ENCODE results near the gene FNIP1.

Gene FNIP1

GRCh38 chr5:131766689-131767088 lies 30.1 kb downstream of the FNIP1 start:
- DNase-seq (ENCODE audit: low read depth, low spot score), result no peak
- Histone ChIP-seq H3K27ac (no peak overlapping the region), H3K4me3 (no peak overlapping the region), H3K9ac (ENCODE audit: insufficient read length) (no peak overlapping the region), H3K9me3 (ENCODE audit: low read depth, low read length) (peaks cover 4% of the 10 kb centered on the region; the same call in 1 of the 2 replicates), H3K36me3 (ENCODE audit: insufficient read depth, low read length) (peaks cover 9% of the 10 kb centered on the region; the same call in 1 of the 2 replicates)
- no peak for TF ChIP-seq POLR2AphosphoS5 (IDR thresholded peaks at IDR 0.05; ENCODE audit: borderline replicate concordance, low read depth, low read length)
- TF ChIP-seq EZH2 (IDR thresholded peaks at IDR 0.05), result no peak
- TF ChIP-seq FOXP2 (optimal IDR thresholded peaks at IDR 0.05; ENCODE audit: control extremely low read depth, extremely low read length, insufficient read depth), result no peak

- no peak for DNase-seq (ENCODE audit: low read depth, low spot score)
- no peak overlapping the region for H3K4me3 ChIP-seq
- no peak for TF ChIP-seq POLR2AphosphoS5 (IDR thresholded peaks at IDR 0.05; ENCODE audit: borderline replicate concordance, low read depth, low read length)
- TF ChIP-seq EZH2 (IDR thresholded peaks at IDR 0.05), result no peak
- TF ChIP-seq FOXP2 (optimal IDR thresholded peaks at IDR 0.05; ENCODE audit: control extremely low read depth, extremely low read length, insufficient read depth), result no peak
- peaks cover 6% of the 10 kb centered on the region; the same call in 1 of the 2 replicates for H3K9me3 ChIP-seq (ENCODE audit: low read depth, low read length)
- peaks cover 9% of the 10 kb centered on the region; the same call in 1 of the 2 replicates for H3K36me3 ChIP-seq (ENCODE audit: insufficient read depth, low read length)
- no peak overlapping the region for H3K9ac ChIP-seq (ENCODE audit: insufficient read length)
- H3K27ac ChIP-seq, result no peak overlapping the region
Observed at GRCh38 chr5:131765261-131765660, 31.6 kb downstream of the FNIP1 start.

GRCh38 chr5:131763968-131764367 lies 32.8 kb downstream of the FNIP1 start:
- no peak for DNase-seq (ENCODE audit: low read depth, low spot score)
- Histone ChIP-seq H3K4me3 (no peak overlapping the region), H3K9me3 (ENCODE audit: low read depth, low read length) (peaks cover 6% of the 10 kb centered on the region; the same call in 1 of the 2 replicates), H3K9ac (ENCODE audit: insufficient read length) (no peak overlapping the region), H3K36me3 (ENCODE audit: insufficient read depth, low read length) (peaks cover 9% of the 10 kb centered on the region; the same call in 1 of the 2 replicates), H3K27ac (no peak overlapping the region)
- no peak for TF ChIP-seq FOXP2 (optimal IDR thresholded peaks at IDR 0.05; ENCODE audit: control extremely low read depth, extremely low read length, insufficient read depth)
- no peak for TF ChIP-seq EZH2 (IDR thresholded peaks at IDR 0.05)
- no peak for TF ChIP-seq POLR2AphosphoS5 (IDR thresholded peaks at IDR 0.05; ENCODE audit: borderline replicate concordance, low read depth, low read length)

GRCh38 chr5:131760793-131761192 lies 36.0 kb downstream of the FNIP1 start:
- H3K4me3 ChIP-seq, result no peak overlapping the region
- TF ChIP-seq POLR2AphosphoS5 (IDR thresholded peaks at IDR 0.05; ENCODE audit: borderline replicate concordance, low read depth, low read length), result no peak
- TF ChIP-seq FOXP2 (optimal IDR thresholded peaks at IDR 0.05; ENCODE audit: control extremely low read depth, extremely low read length, insufficient read depth), result no peak
- no peak for TF ChIP-seq EZH2 (IDR thresholded peaks at IDR 0.05)
- no peak for DNase-seq (ENCODE audit: low read depth, low spot score)

GRCh38 chr5:131759704-131760103 lies 37.1 kb downstream of the FNIP1 start:
- Histone ChIP-seq H3K27ac (no peak overlapping the region), H3K36me3 (ENCODE audit: insufficient read depth, low read length) (peaks cover 4% of the 10 kb centered on the region; the same call in 1 of the 2 replicates), H3K4me3 (no peak overlapping the region), H3K9ac (ENCODE audit: insufficient read length) (no peak overlapping the region), H3K9me3 (ENCODE audit: low read depth, low read length) (peaks cover 6% of the 10 kb centered on the region; the same call in 1 of the 2 replicates)
- TF ChIP-seq FOXP2 (optimal IDR thresholded peaks at IDR 0.05; ENCODE audit: control extremely low read depth, extremely low read length, insufficient read depth), result no peak
- TF ChIP-seq POLR2AphosphoS5 (IDR thresholded peaks at IDR 0.05; ENCODE audit: borderline replicate concordance, low read depth, low read length), result no peak
- TF ChIP-seq EZH2 (IDR thresholded peaks at IDR 0.05), result no peak
- no peak for DNase-seq (ENCODE audit: low read depth, low spot score)

More at GRCh38 chr5:131760793-131761192, 36.0 kb downstream of the FNIP1 start:
- Histone ChIP-seq H3K36me3 (ENCODE audit: insufficient read depth, low read length) (peaks cover 9% of the 10 kb centered on the region; the same call in 1 of the 2 replicates), H3K9me3 (ENCODE audit: low read depth, low read length) (peaks cover 6% of the 10 kb centered on the region; the same call in 1 of the 2 replicates), H3K27ac (no peak overlapping the region), H3K9ac (ENCODE audit: insufficient read length) (no peak overlapping the region)

DNA sequence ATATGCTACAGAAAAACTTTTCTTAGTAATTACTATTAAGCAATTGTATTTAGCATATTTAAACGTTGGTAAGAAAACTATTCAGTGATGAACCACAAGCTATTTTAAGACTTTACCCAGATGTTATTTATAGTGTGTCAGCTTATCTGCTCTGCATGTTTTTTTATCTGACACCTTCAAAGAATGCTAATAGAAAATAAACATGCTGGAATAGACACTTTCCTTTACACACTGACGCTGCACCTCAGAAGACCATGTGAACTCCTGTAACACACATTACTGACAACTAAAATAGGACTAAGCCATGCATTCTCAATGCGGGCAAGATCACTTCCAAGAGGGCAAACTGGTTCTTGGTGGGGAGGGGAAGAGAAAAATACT lies 38.3 kb downstream of the FNIP1 start:
- no peak for DNase-seq (ENCODE audit: low read depth, low spot score)
- H3K4me3 ChIP-seq, result no peak overlapping the region
- TF ChIP-seq POLR2AphosphoS5 (IDR thresholded peaks at IDR 0.05; ENCODE audit: borderline replicate concordance, low read depth, low read length), result no peak
- TF ChIP-seq FOXP2 (optimal IDR thresholded peaks at IDR 0.05; ENCODE audit: control extremely low read depth, extremely low read length, insufficient read depth), result no peak
- TF ChIP-seq EZH2 (IDR thresholded peaks at IDR 0.05), result no peak
- no peak overlapping the region for H3K9ac ChIP-seq (ENCODE audit: insufficient read length)
- H3K36me3 ChIP-seq (ENCODE audit: insufficient read depth, low read length), result no peaks in the 10 kb centered on the region
- peaks cover 6% of the 10 kb centered on the region; the same call in 1 of the 2 replicates for H3K9me3 ChIP-seq (ENCODE audit: low read depth, low read length)
- H3K27ac ChIP-seq, result no peak overlapping the region

GRCh38 chr5:131757830-131758519 lies 38.8 kb downstream of the FNIP1 start:
- Histone ChIP-seq H3K9me3 (ENCODE audit: low read depth, low read length) (peaks cover 6% of the 10 kb centered on the region; the same call in 1 of the 2 replicates), H3K27ac (no peak overlapping the region), H3K36me3 (ENCODE audit: insufficient read depth, low read length) (no peaks in the 10 kb centered on the region), H3K9ac (ENCODE audit: insufficient read length) (no peak overlapping the region), H3K4me3 (no peak overlapping the region)
- TF ChIP-seq FOXP2 (optimal IDR thresholded peaks at IDR 0.05; ENCODE audit: control extremely low read depth, extremely low read length, insufficient read depth), result no peak
- TF ChIP-seq POLR2AphosphoS5 (IDR thresholded peaks at IDR 0.05; ENCODE audit: borderline replicate concordance, low read depth, low read length), result no peak
- no peak for TF ChIP-seq EZH2 (IDR thresholded peaks at IDR 0.05)
- no peak for DNase-seq (ENCODE audit: low read depth, low spot score)

DNA sequence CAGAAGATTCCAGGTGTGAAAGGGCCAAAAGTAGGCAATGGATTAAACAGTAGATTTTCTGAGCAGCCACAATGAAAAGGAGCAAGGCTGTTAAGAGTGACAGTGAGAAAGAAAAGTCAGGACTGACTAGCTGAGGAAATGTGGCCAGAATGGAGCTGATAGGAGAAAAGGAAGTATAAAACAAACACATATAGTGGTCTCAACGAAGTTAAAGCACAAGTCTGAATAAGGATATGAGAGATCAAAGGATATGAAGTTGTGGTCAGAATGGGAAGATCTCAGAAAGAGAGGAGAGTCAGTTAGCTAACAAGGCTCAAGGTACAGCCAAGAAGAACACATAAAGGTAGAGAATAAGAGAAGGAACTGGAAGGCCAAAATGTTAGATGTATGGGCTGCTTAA lies 39.9 kb downstream of the FNIP1 start:
- no peak overlapping the region for H3K4me3 ChIP-seq
- DNase-seq (ENCODE audit: low read depth, low spot score), result no peak

More for the DNA sequence above, 39.9 kb downstream of the FNIP1 start:
- H3K27ac ChIP-seq, result no peak overlapping the region
- TF ChIP-seq FOXP2 (optimal IDR thresholded peaks at IDR 0.05; ENCODE audit: control extremely low read depth, extremely low read length, insufficient read depth) (no peak), POLR2AphosphoS5 (IDR thresholded peaks at IDR 0.05; ENCODE audit: borderline replicate concordance, low read depth, low read length) (no peak), EZH2 (IDR thresholded peaks at IDR 0.05) (no peak)
- H3K36me3 ChIP-seq (ENCODE audit: insufficient read depth, low read length), result no peaks in the 10 kb centered on the region
- peaks cover 5% of the 10 kb centered on the region; the same call in 1 of the 2 replicates for H3K9me3 ChIP-seq (ENCODE audit: low read depth, low read length)
- no peak overlapping the region for H3K9ac ChIP-seq (ENCODE audit: insufficient read length)
